Neural cell (in vitro differentiated cells): ENCODE data around the gene BPIFB1.

ENCODE experiments used
- CTCF ChIP-seq: fragments of 450-650 bp; IDR thresholded peaks from 2 replicates; pipeline ENCODE4 v1.5.1; 2014; ENCODE audit warnings: antibody characterized with exemption, mild to moderate bottlenecking, moderate library complexity; ENCODE audit not compliant: poor library complexity, severe bottlenecking
- POLR2AphosphoS5 ChIP-seq: IDR thresholded peaks from 2 replicates; pipeline ENCODE4 v1.6.1; 2012

GRCh38 chr20:33259371-33259770 is 23.6 kb upstream of the BPIFB1 start:
- TF ChIP-seq POLR2AphosphoS5 (no peak), CTCF (no peak)
